Esophagus squamous epithelium (tissue), 4 donors: Measurements from ENCODE around the gene DROSHA.

Experiments
- CTCF ChIP-seq, 6 experiments: fragments of 450-650 bp in 4 of 6; fragments of 200-600 bp in 2 of 6; sonication (generic) in 2 of 6; IDR thresholded peaks; one replicate each; pipeline ENCODE4 v1.5.1; 2016 to 2019; ENCODE audit warnings: antibody characterized with exemption in 6 of 6, mild to moderate bottlenecking in 4 of 6, moderate library complexity in 4 of 6
- POLR2A ChIP-seq, 4 donors: fragments of 450-650 bp; IDR thresholded peaks; one replicate each; pipeline ENCODE4 v1.6.1; 2017; ENCODE audit warnings: antibody characterized with exemption in 4 of 4, mild to moderate bottlenecking in 4 of 4, moderate library complexity in 3 of 4

GRCh38 chr5:31537349-31537748 is 5.5 kb upstream of the DROSHA start:
- no peak for TF ChIP-seq CTCF (IDR thresholded peaks at IDR 0.05)
- no peak for TF ChIP-seq POLR2A (IDR thresholded peaks at IDR 0.05)
